Stimulated activated CD4-positive, alpha-beta T cell treated with anti-CD3 and anti-CD28 coated beads, Interleukin-4, amount 100 ng/mL, for 4 hours (primary cell): ENCODE measurements around the gene INS.
"Not testable (repeated sequence)": the region's sequence is repeated elsewhere in the genome, so short reads cannot be mapped to it uniquely, and the experiment has no call there.

Experiments
- DNase-seq, 2 experiments: peaks; one replicate each; pipeline ENCODE4 v3.0.0-alpha.2; 2020

The INS gene

GRCh38 chr11:2198621-2199365, 37.8 kb upstream of the INS start:
- DNase-seq: no peak

- no peak for DNase-seq
These were observed 36.9 kb upstream of the INS start for GRCh38 chr11:2197771-2198520.

GRCh38 chr11:2196970-2197770, 36.2 kb upstream of the INS start:
- peak; percentile 55 to 71 for DNase-seq

- DNase-seq: no peak
These were observed 34.7 kb upstream of the INS start for GRCh38 chr11:2195756-2196088.

- peak; percentile 19 to 58 for DNase-seq
These were observed 34.1 kb upstream of the INS start for GRCh38 chr11:2194877-2195755.

GRCh38 chr11:2193888-2194595, 33.0 kb upstream of the INS start:
- not testable (repeated sequence) for DNase-seq

GRCh38 chr11:2193099-2193887, 32.3 kb upstream of the INS start:
- DNase-seq: no peak

GRCh38 chr11:2192435-2192834, 31.4 kb upstream of the INS start:
- no peak for DNase-seq

- no peak for DNase-seq
These were observed 30.9 kb upstream of the INS start for GRCh38 chr11:2191883-2192282.

- no peak for DNase-seq
These were observed 29.9 kb upstream of the INS start for GRCh38 chr11:2190657-2191471.

- DNase-seq: no peak
These were observed 29.1 kb upstream of the INS start for GRCh38 chr11:2189938-2190656.

- no peak for DNase-seq
These were observed 27.7 kb upstream of the INS start for GRCh38 chr11:2188745-2189144.

GRCh38 chr11:2187280-2187707, 26.3 kb upstream of the INS start:
- DNase-seq: no peak

- DNase-seq: peak; percentile 43 to 44
These were observed 25.8 kb upstream of the INS start for GRCh38 chr11:2186669-2187279.

GRCh38 chr11:2185324-2186085, 24.5 kb upstream of the INS start:
- no peak for DNase-seq

- no peak for DNase-seq
These were observed 21.9 kb upstream of the INS start for GRCh38 chr11:2182692-2183474.

GRCh38 chr11:2182075-2182474, 21.1 kb upstream of the INS start:
- no peak for DNase-seq
